SJSA1 (cell line): ENCODE measurements around the gene KAZN. TPM values are rescaled to one million over a fixed set of nuclear protein-coding genes. Genes with fewer than 3 reads are reported as not detected.
A peak's percentile ranks its signal among the peaks of the same experiment; 100 is the strongest.
"Not testable (repeated sequence)": the region's sequence is repeated elsewhere in the genome, so short reads cannot be mapped to it uniquely, and the experiment has no call there.

Experiments used
- DNase-seq, 2 experiments: peaks; one replicate each; pipeline ENCODE4 v3.0.0-alpha.2; 2015 to 2020; ENCODE audit warnings: low spot score in 2 of 2, low read depth in 1 of 2
- H3K27ac ChIP-seq: fragments of 250-450 bp; sonication (Bioruptor Pico); 2 replicates; pipeline ENCODE4 v1.5.1; 2020; ENCODE audit warnings: mild to moderate bottlenecking, moderate library complexity
- H3K27me3 ChIP-seq: fragments of 250-450 bp; sonication (Bioruptor Pico); replicated peaks from 2 replicates; pipeline ENCODE4 v1.5.1; 2020; ENCODE audit warnings: mild to moderate bottlenecking, moderate library complexity
- H3K36me3 ChIP-seq: fragments of 250-450 bp; sonication (Bioruptor Pico); 2 replicates; pipeline ENCODE4 v1.5.1; 2020; ENCODE audit warnings: mild to moderate bottlenecking
- H3K4me1 ChIP-seq: fragments of 250-450 bp; sonication (Bioruptor Pico); replicated peaks from 2 replicates; pipeline ENCODE4 v1.6.1; 2021; ENCODE audit warnings: mild to moderate bottlenecking
- H3K4me3 ChIP-seq: fragments of 250-450 bp; sonication (Bioruptor Pico); 2 replicates; pipeline ENCODE4 v1.5.1; 2020; ENCODE audit warnings: mild to moderate bottlenecking
- H3K9me3 ChIP-seq: fragments of 250-450 bp; sonication (Bioruptor Pico); replicated peaks from 2 replicates; pipeline ENCODE4 v1.5.1; 2020; ENCODE audit warnings: mild to moderate bottlenecking
- total RNA-seq: library from RNA; depleted of rRNA; stranded (reverse); fragments of >200 nt; shearing (Covaris generic); gene quantifications from 2 replicates; pipeline ENCODE4 v1.2.3, GENCODE V29; 2014

The KAZN gene
- total RNA-seq, 1 experiment from 2014 or later: 4.2 TPM

GRCh38 chr1:14955976-14956375 is 357.5 kb downstream of the KAZN start:
- Histone ChIP-seq H3K4me1 (no peaks in the 10 kb centered on the region), H3K27me3 (no peaks in the 10 kb centered on the region), H3K27ac (no peak overlapping the region), H3K9me3 (no peaks in the 10 kb centered on the region), H3K36me3 (peaks cover 3% of the 10 kb centered on the region), H3K4me3 (no peak overlapping the region)
- DNase-seq: no peak

- peaks cover 10% of the 10 kb centered on the region for H3K36me3 ChIP-seq
Observed at GRCh38 chr1:14956579-14957195, 358.2 kb downstream of the KAZN start.

GRCh38 chr1:14957375-14958098 is 359.1 kb downstream of the KAZN start:
- Histone ChIP-seq H3K36me3 (peaks cover 19% of the 10 kb centered on the region), H3K27me3 (no peaks in the 10 kb centered on the region), H3K4me1 (no peaks in the 10 kb centered on the region), H3K9me3 (no peaks in the 10 kb centered on the region), H3K27ac (no peak overlapping the region), H3K4me3 (no peak overlapping the region)
- no peak for DNase-seq

More at GRCh38 chr1:14956579-14957195, 358.2 kb downstream of the KAZN start:
- no peak overlapping the region for H3K27ac ChIP-seq
- no peaks in the 10 kb centered on the region for H3K27me3 ChIP-seq
- no peak for DNase-seq
- H3K4me3 ChIP-seq: no peak overlapping the region
- no peaks in the 10 kb centered on the region for H3K4me1 ChIP-seq
- no peaks in the 10 kb centered on the region for H3K9me3 ChIP-seq

GRCh38 chr1:14958249-14959058 is 360.0 kb downstream of the KAZN start:
- Histone ChIP-seq H3K36me3 (peaks cover 20% of the 10 kb centered on the region), H3K27me3 (no peaks in the 10 kb centered on the region), H3K9me3 (0 out of 2 replicates have a peak, but pooled peaks cover 3% of the 10 kb centered on the region), H3K4me3 (no peak overlapping the region), H3K27ac (no peak overlapping the region), H3K4me1 (no peaks in the 10 kb centered on the region; the same call in 1 of the 2 replicates)
- no peak for DNase-seq

- Histone ChIP-seq H3K36me3 (peaks cover 23% of the 10 kb centered on the region), H3K4me1 (peaks cover 6% of the 10 kb centered on the region), H3K27me3 (no peaks in the 10 kb centered on the region), H3K27ac (no peak overlapping the region), H3K9me3 (0 out of 2 replicates have a peak, but pooled peaks cover 3% of the 10 kb centered on the region), H3K4me3 (no peak overlapping the region)
- no peak for DNase-seq
Observed at GRCh38 chr1:14959059-14959694, 360.7 kb downstream of the KAZN start.

GRCh38 chr1:14961661-14962267 is 363.3 kb downstream of the KAZN start:
- Histone ChIP-seq H3K4me1 (peaks cover 17% of the 10 kb centered on the region), H3K27ac (no peak overlapping the region), H3K36me3 (peaks cover 23% of the 10 kb centered on the region), H3K27me3 (no peaks in the 10 kb centered on the region), H3K4me3 (no peak overlapping the region), H3K9me3 (0 out of 2 replicates have a peak, but pooled peaks cover 3% of the 10 kb centered on the region)
- DNase-seq: no peak

GRCh38 chr1:14962407-14962806 is 363.9 kb downstream of the KAZN start:
- H3K36me3 ChIP-seq: peaks cover 23% of the 10 kb centered on the region
- H3K4me1 ChIP-seq: peaks cover 17% of the 10 kb centered on the region
- no peak for DNase-seq
- no peak overlapping the region for H3K27ac ChIP-seq
- H3K4me3 ChIP-seq: no peak overlapping the region
- 0 out of 2 replicates have a peak, but pooled peaks cover 3% of the 10 kb centered on the region for H3K9me3 ChIP-seq
- H3K27me3 ChIP-seq: no peaks in the 10 kb centered on the region

- DNase-seq: peak in 1 of 2 experiments; percentile 70
- peaks cover 28% of the 10 kb centered on the region for H3K4me1 ChIP-seq
- H3K36me3 ChIP-seq: peaks cover 23% of the 10 kb centered on the region
- H3K9me3 ChIP-seq, H3K27me3 ChIP-seq, H3K4me3 ChIP-seq: not testable (repeated sequence)
- H3K27ac ChIP-seq: peak overlapping the region; percentile 78
Observed at GRCh38 chr1:14963791-14964710, 365.6 kb downstream of the KAZN start.

- peak overlapping the region; percentile 78 for H3K27ac ChIP-seq
Observed at GRCh38 chr1:14964711-14965055, 366.2 kb downstream of the KAZN start.

GRCh38 chr1:14968251-14968851 is 369.9 kb downstream of the KAZN start:
- peaks cover 51% of the 10 kb centered on the region for H3K4me1 ChIP-seq
- DNase-seq: peak; percentile 64 to 78
- H3K4me3 ChIP-seq: no peak overlapping the region
- H3K9me3 ChIP-seq: no peaks in the 10 kb centered on the region
- H3K27me3 ChIP-seq: no peaks in the 10 kb centered on the region
- peaks cover 7% of the 10 kb centered on the region for H3K36me3 ChIP-seq
- peak overlapping the region; percentile 5; the same call in 1 of the 2 replicates for H3K27ac ChIP-seq

More at GRCh38 chr1:14964711-14965055, 366.2 kb downstream of the KAZN start:
- DNase-seq: peak in 1 of 2 experiments; percentile 76
- Histone ChIP-seq H3K4me1 (peaks cover 34% of the 10 kb centered on the region), H3K27me3 (no peaks in the 10 kb centered on the region), H3K9me3 (0 out of 2 replicates have a peak, but pooled peaks cover 3% of the 10 kb centered on the region), H3K4me3 (no peak overlapping the region), H3K36me3 (peaks cover 23% of the 10 kb centered on the region)

GRCh38 chr1:14969006-14969405 is 370.5 kb downstream of the KAZN start:
- peaks cover 48% of the 10 kb centered on the region for H3K4me1 ChIP-seq
- DNase-seq: no peak
- peak overlapping the region; percentile 5; the same call in 1 of the 2 replicates for H3K27ac ChIP-seq
- peaks cover 3% of the 10 kb centered on the region; the same call in 1 of the 2 replicates for H3K36me3 ChIP-seq
- no peaks in the 10 kb centered on the region; the same call in 1 of the 2 replicates for H3K9me3 ChIP-seq
- no peak overlapping the region for H3K4me3 ChIP-seq
- no peaks in the 10 kb centered on the region for H3K27me3 ChIP-seq
